Non-pigmented ciliary epithelial cell (primary cell): ENCODE results near the gene GPRC5C.
A peak's percentile ranks its signal among the peaks of the same experiment; 100 is the strongest.

ENCODE experiments used
- DNase-seq: peaks from one replicate; pipeline ENCODE4 v3.0.0-alpha.2; 2010; ENCODE audit warnings: low read depth

The GPRC5C gene

DNA sequence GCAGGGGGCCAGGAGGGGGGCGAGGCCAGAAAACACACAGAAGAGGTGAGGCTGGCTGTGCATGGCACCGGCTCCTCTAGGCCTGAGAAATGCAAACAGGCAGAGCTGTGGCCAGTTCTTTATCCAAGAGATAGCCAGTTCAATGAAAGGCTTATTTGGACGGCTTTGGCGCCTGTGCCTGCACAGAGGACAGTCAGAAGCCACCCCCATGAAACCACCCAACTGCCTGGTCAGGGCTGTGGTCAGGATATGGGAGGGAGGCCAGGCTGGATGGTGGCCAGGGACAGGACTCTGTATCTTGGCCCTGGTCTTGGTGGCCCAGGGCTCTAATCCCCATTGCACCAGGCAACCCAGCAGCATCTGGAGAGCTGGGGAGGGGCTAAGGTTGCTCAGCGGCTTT, 24.5 kb upstream of the GPRC5C start:
- no peak for DNase-seq

- no peak for DNase-seq
These were observed 23.6 kb upstream of the GPRC5C start for GRCh38 chr17:74408262-74408661.

DNA sequence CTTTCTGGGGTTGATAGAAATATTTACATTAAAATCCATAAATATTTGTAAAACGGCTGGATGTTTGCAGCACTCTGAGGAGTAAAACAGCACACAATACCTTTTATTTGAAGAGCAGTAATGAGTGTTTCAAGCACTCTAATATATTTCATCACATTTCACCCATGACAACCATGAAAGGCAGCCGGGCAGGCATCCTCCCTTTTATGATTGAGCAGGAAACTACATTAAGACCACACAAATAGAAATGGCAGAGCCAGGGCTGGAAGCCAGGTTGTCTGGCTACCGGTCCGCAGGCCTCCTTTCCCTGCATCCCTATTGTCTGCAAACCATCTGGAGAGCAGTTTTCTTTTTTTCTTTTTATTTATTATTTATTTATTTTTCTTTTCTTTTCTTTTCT, 23.1 kb upstream of the GPRC5C start:
- DNase-seq, result no peak

- DNase-seq, result no peak
These were observed 21.9 kb upstream of the GPRC5C start for GRCh38 chr17:74410001-74410443.

DNA sequence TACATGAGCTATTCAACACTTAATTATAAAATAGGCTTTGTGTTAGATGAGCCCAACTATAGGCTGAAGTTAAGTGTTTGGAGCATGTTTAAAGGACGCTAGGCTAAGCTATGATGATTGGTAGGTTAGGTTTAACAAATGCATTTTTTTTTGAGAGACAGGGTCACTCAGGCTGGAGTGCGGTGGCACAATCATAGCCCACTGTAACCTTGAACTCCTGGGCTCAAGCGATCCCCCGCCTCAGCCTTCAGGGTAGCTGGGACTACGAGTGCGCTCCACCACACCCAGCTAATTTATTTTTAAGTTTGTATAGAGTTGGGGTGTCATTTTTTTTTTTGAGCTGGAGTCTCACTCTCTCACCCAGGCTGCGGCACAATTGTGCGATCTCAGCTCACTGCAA, 19.3 kb upstream of the GPRC5C start:
- no peak for DNase-seq

GRCh38 chr17:74413491-74413890, 18.4 kb upstream of the GPRC5C start:
- no peak for DNase-seq

GRCh38 chr17:74414510-74414909, 17.4 kb upstream of the GPRC5C start:
- DNase-seq, result no peak

DNA sequence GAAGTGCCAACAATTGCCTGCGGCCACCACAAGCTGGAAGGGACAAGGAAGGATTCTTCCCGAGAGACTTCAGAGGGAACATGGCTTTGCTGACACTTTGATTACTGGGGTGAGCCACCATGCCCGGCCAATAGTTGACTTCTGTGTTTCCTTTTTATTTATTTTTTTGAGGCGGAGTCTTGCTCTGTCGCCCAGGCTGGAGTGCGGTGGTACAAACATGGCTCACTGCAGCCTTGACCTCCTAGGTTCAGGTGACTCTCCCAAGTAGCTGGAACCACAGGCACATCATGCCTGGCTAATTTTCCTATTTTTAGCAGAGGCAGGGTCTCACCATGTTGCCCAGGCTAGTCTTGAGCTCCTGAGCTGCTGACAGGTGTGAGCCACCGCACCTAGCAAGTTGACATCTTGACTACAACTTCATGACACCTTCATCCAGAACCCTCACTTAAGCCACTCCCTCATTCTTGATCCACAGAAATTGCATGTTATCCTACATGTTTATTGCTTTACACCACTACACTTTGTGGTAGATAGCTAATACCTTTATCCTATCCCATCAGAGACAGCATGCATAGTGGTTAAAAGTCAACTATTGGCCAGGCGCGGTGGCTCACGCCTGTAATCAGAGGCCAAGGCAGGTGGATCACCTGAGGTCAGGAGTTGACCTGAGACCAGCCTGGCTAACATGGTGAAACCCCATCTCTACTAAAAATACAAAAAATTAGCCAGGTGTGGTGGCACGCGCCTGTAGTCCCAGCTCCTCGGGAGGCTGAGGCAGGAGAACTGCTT, 16.1 kb upstream of the GPRC5C start:
- no peak for DNase-seq

GRCh38 chr17:74417178-74418045, 14.5 kb upstream of the GPRC5C start:
- no peak for DNase-seq

DNA sequence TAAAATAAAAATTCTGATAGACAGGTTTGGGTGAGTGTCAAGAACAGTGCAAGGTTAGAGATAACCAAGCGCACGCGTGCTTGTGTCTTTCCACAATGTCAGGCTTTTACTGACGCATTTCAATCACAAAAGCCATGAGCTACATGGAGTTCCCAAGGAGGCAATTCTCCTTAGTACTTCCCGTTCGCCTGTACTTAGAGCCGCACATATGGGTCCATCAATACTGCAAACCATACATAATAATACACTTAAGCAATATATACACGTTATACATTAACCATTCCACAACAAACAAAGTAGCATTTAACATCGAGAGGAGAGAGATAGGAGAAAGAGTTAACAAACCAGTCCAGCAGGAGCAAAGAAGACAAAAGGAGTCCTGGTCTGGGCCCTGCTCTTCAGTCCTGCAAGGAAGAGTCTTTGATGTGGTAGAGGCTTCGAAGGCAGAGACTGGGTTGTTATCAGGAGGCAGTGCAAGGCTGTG, 11.9 kb upstream of the GPRC5C start:
- no peak for DNase-seq

GRCh38 chr17:74424117-74424516, 7.8 kb upstream of the GPRC5C start:
- DNase-seq, result no peak

DNA sequence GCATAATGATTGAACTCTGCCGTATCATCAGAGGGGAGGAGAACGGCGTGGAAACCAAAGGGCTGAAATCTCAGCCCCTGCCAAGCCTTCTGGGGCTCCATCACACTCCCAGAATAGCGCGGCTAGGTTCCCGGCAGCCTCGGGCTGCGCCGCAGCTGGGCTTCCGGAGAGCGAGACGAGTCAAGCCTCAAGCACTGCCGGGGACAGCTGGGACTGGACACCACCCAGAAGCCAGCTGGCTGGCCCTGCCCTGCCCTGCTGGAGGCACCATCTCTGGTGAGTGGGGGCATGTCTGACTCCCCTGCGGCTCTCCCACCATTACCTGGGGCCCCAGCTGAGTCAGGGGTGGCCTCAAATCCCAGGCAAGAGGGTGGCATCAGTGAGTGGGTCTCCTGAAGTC, 7.2 kb upstream of the GPRC5C start:
- no peak for DNase-seq

GRCh38 chr17:74426551-74427047, 5.3 kb upstream of the GPRC5C start:
- no peak for DNase-seq

GRCh38 chr17:74427048-74427762, 4.7 kb upstream of the GPRC5C start:
- DNase-seq, result no peak

DNA sequence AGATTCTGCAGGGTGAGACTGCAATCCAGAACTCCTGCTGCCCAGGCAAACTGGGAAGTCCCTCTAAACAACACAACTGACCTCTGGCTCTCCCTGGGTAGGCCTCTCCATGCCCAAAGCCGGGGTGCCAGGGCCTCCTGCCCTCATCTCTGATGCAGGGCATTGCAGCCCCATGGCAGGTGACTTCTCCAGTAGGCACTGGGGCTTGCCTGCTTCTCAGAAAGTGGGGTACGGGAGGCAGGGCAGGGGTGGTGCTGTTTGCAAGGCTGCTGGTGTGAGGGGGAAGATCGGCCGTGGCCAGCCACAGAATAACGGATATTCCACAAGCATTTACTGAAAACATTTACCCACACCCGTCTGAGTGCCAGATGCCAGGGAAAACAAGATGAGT, 4.1 kb upstream of the GPRC5C start:
- no peak for DNase-seq

- DNase-seq, result no peak
These were observed 2.1 kb upstream of the GPRC5C start for GRCh38 chr17:74429604-74430384.

DNA sequence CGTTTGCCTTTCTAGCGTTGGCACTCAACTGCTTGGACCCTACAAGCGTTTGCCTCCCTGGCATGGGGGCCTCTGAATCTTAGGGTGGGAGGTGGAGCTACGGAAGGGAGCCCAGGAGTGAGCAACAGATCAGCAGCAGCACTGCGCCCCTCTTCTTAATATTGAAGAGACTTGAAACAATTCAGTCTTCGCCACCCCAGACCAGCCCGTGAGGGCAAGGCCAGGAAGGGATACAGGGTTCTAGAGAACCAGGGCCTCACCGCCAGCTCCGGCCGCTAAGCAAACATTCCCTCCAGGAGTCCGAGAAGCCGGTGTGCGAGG, 1.5 kb upstream of the GPRC5C start:
- no peak for DNase-seq

- DNase-seq, result peak; percentile 37
These were observed 951 bp upstream of the GPRC5C start for GRCh38 chr17:74430706-74431567.

- no peak for DNase-seq
These were observed 469 bp downstream of the GPRC5C start for GRCh38 chr17:74432424-74432690.

DNA sequence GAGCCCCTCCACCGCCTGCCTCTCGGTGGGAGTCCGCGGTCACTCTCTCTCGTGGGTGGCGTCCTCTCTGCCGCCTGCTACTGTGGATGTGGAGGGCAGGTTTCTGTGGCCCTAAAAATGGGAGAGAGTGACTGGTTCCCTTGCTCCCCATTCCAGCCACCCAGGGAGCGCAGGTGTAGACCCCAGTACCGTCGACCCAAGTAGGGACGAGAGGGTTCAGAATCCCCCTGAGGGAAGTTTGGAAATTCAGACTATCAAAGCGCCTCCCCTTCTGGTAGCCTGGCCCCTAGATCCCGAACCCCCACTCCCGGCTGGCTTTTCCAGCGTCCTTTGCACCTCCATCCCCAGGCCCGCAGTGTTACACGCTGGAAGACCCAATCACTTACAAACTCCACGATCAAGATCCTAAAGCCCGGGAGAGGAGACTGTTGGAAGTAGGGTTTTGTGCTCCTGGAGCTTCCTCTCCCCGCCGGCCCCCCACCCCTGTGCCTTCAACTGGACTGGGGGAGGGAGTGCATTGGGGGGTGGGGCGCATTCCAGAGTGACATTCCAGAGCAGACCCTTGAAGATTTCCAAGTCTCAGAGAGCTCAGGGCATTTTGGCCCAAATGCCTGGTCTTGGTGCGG, 991 bp downstream of the GPRC5C start:
- no peak for DNase-seq
